MM.1S (cell line): ENCODE results near the gene COL28A1.

ENCODE experiments used
- EZH2 ChIP-seq: fragments of 300-600 bp; sonication (generic); optimal IDR thresholded peaks from 2 replicates; pipeline ENCODE3; 2017; ENCODE audit warnings: low read depth, mild to moderate bottlenecking, antibody characterized with exemption, low read length, mixed read lengths
- EZH2phosphoT487 ChIP-seq: fragments of 300-600 bp; sonication (generic); IDR thresholded peaks from 2 replicates; pipeline ENCODE4 v1.6.1; 2018; ENCODE audit warnings: antibody characterized with exemption, low read length
- TF ChIP-seq, protein P1 (sequence below): fragments of 300-600 bp; sonication (generic); IDR thresholded peaks from 2 replicates; pipeline ENCODE4 v1.5.1; 2016; ENCODE audit warnings: antibody characterized with exemption, low read length, mixed read lengths

GRCh38 chr7:7385421-7385820 is 150.3 kb downstream of the COL28A1 start:
- TF ChIP-seq, protein P1, sequence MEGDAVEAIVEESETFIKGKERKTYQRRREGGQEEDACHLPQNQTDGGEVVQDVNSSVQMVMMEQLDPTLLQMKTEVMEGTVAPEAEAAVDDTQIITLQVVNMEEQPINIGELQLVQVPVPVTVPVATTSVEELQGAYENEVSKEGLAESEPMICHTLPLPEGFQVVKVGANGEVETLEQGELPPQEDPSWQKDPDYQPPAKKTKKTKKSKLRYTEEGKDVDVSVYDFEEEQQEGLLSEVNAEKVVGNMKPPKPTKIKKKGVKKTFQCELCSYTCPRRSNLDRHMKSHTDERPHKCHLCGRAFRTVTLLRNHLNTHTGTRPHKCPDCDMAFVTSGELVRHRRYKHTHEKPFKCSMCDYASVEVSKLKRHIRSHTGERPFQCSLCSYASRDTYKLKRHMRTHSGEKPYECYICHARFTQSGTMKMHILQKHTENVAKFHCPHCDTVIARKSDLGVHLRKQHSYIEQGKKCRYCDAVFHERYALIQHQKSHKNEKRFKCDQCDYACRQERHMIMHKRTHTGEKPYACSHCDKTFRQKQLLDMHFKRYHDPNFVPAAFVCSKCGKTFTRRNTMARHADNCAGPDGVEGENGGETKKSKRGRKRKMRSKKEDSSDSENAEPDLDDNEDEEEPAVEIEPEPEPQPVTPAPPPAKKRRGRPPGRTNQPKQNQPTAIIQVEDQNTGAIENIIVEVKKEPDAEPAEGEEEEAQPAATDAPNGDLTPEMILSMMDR = no peak
- no peak for TF ChIP-seq EZH2phosphoT487
- TF ChIP-seq EZH2 = no peak
